HG03442 (cell line): Measurements from ENCODE around the gene CCDC70.
A peak's percentile ranks its signal among the peaks of the same experiment; 100 is the strongest.

Source experiments
- ATAC-seq: cut with Tn5 transposase; IDR thresholded peaks from one replicate; pipeline ENCODE4 v1.9.1; 2021; ENCODE audit warnings: mild to moderate bottlenecking, moderate library complexity; ENCODE audit not compliant: unreplicated experiment

CCDC70 gene

DNA sequence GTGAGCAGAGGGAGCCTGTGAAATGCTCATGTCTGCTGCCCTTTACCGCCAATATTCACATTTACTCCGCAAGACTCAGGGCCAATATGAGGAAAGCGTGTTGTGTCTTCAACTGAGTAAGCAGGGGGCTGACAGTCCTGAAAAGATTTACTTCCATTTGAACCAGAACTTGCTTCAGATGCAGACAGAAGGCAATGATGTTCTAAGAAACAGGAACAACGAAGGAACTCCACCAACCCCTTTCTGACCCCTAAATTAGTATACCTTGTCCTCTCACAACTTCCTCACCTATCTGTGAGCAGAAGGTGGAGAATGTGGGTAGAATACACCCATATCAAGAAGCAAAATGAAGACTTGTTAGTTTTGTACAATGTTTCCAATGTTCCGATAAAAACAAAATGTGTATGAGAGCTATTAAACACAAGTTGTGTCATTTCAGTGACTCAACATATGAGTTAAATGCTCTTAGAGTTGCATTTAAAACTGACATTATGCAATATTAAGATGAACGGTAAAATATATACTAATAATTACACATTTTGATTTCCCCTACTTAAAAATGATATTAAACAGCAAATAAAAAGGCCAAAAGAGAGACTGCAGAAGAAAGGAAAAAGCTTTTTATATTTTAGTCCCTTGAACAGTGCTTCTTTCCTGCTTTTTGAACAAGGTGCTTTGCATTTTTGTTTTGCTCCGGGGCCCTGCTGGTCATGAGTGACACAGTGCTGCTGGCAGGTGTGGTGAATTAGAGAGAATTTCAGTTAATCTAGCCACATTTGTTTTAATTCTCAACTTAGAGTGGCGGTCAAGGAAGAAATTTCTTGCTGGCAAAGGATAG is 32.8 kb upstream of the CCDC70 start:
- no peak for ATAC-seq

- no peak for ATAC-seq
Measured at GRCh38 chr13:51829568-51829899, 32.2 kb upstream of the CCDC70 start.

DNA sequence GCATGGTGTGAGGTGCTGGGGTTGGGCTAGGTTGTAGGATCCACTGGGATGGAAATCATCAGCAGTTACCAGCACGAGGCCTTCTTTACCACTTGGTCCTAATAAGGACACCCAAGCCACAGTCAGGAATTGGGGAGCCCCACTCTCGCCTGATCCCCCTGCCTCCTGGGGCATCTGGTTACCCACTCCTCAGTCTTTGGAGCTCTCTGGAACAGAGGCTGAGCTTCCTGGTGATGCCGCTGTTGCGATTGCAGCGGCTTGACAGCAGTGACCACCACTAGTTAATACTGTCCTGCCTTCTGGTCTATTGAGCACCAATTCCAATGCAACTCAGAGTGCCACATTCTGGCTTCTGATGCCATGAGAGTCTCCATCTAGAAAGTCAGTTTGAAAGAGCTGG is 30.2 kb upstream of the CCDC70 start:
- no peak for ATAC-seq

DNA sequence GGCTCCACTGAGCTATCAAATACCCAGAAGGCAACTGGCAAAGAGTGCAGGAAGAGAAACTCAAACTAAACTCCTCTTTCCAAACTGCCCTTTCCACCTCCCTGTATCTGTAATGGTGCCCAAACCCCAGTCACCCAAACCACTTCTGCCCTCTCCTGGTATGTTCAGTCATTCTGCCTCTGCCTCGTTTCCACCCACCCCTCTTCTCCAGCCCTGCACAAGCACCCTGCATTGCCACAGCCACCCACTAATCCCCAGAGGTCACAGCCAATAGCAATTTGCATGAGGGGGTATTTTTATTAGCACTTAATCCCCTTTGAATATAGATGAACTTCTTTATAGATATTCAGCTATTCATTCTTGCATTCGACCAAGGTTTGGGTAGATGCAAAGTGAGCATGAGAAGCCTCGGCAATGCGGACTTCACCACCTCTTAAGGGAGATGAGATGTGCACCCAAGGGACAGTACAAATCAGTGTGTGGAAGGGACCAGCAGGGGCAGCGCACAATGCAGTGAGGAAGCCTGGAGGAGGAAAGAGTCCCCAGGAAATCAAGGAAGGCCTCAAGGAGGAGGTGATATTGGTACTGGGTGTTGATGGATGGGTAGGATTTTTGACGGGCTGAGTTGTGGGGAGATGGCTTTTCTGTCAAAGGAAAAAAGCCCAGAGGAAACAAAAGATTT is 29.2 kb upstream of the CCDC70 start:
- ATAC-seq, result peak; percentile 79

- ATAC-seq, result no peak
Measured at GRCh38 chr13:51833980-51834379, 27.8 kb upstream of the CCDC70 start.

DNA sequence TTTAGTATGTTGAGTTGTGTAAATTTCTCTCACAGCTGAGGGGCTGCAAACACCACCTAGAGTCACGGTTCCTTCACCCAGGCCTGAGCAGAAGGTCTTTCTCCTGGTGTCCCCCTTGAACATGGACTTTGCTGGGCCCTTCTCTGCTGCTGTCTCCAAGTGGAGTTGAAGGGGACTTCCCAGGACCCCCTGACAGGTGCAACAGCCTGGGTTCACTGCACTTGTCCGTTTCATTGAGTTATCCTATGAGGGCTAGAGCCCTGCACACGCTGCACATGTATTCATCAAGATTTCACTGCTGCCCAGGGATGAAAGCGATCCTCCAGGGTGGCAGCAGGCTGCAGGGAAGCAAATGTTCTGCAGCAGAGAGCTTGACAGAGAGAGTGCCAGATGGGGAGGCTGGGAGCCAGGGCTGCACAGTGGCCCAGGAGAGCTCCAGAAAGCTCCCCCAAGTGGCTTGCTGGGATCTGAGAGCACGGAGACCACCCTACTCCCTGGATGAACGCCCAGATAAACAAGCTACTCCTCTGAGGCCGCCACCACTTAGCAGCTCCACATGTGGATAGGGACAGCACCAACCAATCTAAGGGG is 27.1 kb upstream of the CCDC70 start:
- ATAC-seq, result no peak

DNA sequence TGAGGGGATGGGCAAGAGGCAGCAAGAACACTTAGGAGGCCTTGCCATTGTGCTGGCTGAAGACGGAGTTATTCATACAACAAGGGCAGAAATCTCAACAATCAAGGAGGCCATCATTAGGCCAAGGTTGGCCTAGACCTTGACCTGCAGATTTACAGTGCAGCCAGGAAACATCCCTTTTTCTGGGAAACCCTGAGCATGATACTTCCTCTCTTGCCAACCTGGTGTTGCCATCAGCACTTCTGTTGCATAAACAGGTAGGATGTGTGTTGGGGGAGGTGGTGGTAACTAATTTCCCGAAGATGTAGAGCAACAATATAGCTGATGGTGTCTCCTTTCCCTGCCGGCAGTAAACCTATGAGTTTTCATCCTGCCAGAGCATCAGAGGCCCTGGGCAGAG is 24.8 kb upstream of the CCDC70 start:
- no peak for ATAC-seq

- no peak for ATAC-seq
Measured at GRCh38 chr13:51838240-51838846, 23.4 kb upstream of the CCDC70 start.

GRCh38 chr13:51839711-51840540 is 21.8 kb upstream of the CCDC70 start:
- no peak for ATAC-seq

- ATAC-seq, result no peak
Measured at GRCh38 chr13:51840917-51841316, 20.9 kb upstream of the CCDC70 start.

GRCh38 chr13:51841732-51842131 is 20.0 kb upstream of the CCDC70 start:
- ATAC-seq, result no peak

DNA sequence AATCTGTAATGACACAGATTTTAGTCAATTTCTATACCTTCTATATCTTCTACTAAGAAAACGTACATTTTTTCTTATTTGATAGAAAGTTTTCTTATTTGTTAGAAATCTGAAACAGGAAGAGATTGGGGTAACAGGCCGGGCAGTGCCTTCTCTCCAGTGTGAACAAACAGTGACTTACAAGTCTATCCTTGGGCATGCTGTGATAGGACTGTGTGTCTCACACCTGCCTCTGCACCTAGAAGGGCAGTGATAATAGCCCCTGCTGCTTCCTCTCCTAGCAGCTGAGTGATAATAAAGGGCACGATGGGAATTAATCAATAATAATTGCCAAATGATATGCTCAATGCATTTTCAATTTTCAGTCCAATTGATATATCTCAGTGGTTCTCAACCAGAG is 18.2 kb upstream of the CCDC70 start:
- no peak for ATAC-seq

DNA sequence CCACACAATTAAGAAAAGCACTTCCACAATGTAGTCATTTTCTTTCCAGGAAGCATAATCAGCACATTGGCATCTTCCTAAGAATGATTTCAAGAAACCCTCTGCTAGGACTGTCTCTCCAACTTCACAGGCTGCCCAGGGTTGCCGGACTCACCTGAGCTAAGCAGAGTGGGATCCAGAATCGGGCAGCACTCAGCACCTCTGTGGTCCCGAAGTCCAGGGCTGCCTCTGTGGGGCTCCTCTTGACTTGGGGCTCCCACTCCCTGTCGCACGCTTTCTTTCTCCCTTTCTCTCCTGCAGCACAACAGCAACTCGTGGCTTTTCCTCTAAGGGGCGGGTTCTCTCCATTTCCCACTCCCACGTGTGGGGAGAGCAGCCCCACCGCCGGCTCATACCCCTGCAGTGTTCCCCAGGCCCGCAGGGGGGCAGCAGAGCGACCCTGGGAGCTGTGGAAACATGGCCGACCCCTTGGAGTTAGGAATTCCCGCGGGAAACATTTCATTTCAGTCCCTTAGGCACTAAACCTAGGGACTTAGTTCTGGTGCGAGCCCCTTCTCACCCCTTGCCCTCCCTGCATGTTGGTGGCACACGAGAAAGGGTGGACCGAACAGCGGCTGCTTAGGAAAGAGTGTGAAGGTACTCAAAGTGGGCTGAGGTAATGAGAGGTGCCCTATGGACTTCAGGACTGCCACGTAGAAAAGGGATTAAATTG is 16.8 kb upstream of the CCDC70 start, which contains the start of gene TMEM272:
Gene TMEM272, minus strand, starts transcription at position 316 of the 712 bp plus-strand sequence. CDS start 6,647 bp downstream, outside the sequence.
- peak; percentile 45 for ATAC-seq

DNA sequence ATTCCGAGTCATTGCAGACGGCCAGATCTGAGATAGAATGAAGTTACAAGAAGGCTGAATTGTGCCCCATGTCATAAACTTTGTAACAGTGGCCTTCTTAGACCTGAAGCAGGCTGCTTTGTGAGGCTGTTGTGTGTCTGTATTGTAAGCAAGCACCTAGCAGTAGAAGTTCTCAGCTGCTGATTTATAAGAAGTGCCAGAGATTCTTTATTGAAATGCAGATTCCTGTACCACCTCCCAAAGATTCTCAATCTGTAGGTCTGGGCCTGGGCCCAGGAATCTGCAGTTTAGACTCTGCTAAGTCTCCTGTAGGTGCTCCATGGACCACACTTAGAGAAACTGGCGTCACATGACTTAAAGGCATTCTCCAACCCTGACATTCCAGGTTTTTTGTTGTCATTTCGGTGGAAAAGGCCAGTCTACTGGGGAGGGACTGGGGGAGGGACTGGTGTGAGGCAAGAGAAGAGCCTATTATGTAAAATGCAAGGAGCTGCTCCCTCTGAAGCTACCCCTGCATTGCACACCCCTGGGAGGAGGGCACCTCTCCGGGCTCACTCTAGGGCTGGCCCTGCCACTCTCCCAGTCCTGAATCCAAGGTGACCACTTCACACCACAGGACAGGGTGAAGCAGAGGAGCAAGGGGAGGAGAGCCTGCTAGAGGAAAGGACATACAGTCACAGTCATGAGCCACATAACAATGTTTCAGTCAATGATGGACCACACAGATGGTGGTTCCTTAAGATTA is 16.0 kb upstream of the CCDC70 start:
- ATAC-seq, result no peak

- no peak for ATAC-seq
Measured at GRCh38 chr13:51846756-51847155, 15.0 kb upstream of the CCDC70 start.

DNA sequence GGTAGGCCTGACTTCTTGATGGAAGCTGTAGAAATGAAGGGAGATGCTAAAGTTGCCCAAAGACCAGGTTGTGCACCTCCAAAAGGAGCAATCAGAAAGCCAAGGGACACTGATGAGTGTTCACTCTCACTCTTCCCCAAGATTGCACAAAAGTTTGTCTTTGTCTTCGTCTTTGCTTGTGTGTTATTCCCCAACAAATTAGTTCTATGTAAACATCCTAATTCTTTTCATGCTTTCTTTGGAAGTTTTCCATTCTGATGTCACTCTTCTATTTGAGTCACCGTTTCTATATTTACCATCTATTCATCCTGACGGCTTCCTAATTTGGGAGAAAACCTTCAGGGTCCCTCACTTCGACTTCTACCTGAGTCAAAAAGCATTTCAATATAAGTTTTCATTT is 13.1 kb upstream of the CCDC70 start:
- ATAC-seq, result no peak

DNA sequence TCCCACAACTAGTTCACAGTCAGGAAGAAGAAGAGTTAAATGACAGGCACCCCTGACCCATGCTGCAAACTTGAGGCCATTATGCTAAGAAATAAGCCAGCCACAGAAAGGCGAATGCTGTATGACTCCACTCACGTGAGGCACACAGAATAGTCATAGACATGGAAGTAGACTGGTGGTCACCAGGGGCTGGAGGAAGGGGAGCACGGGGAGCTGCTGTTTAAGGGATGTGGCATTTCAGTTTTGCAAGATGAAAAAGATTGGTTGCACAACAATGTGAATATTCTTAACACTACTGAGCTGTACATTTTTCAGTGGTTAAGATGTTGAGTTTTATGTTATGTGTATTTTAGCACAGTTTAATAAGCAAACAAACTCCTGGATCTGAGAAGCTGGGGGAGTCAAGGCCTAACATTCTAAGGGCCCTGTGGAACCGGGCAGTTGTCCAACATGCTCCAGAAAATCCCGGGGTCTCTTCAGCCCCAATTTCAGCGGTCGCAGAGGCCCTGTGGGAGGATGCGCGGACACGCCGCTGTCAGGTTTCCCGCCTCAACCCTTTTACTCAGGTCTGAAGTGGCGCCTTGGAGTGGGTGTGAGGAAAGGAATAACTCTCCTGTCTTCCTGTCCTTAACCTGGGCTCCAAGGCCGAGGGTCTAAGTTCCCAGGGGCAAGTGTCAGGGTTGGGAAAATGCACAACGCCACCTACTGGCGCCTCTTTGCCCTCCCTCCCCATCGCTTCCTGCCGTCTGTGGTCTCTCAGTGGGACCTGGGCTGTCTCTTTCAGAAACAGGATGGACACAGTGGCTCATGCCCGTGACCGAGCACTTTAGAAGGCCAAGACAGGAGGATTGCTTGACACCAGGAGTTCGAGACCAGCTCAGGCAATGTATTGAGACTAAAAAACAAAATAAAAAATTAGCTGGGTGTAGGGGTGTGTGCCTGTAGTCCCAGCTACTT is 12.3 kb upstream of the CCDC70 start:
- ATAC-seq, result no peak

DNA sequence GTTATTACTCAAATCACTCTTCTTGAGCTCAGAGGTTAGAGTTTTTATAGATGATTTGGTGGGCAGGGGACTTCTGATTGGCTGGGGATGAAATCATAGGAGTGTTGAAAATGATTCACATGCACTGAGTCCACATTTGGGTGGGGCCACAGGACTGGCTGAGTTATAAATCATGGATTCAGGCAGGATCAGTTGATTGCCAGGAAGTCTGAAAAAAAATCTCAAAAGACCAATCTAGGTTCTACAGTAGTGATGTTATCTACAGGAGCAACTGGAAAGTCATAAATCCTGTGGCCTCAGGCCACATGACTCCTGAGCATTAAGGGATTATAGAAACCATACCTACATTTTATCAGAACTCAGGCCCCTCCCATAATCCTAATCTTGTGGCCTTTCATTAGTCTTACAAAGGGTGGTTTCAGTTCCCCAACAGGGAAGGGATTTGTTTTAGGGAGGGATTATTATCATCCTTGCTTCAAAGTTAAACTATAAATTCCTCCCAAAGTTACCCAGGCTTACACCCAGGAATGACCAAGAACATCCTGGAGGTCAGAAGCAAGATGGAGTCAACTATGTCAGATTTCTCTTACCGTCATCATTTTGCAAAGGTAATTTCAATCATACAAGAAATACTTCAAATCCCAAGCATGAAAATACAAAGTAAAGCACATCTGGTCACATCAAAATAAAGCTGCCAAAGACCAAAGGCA is 5.6 kb upstream of the CCDC70 start:
- no peak for ATAC-seq
